Stimulated activated CD8-positive, alpha-beta memory T cell treated with anti-CD3 and anti-CD28 coated beads, Interleukin-15, amount 100 ng/mL, for 4 hours (primary cell): ENCODE data around the gene PLGRKT.
"Not testable (repeated sequence)": the region's sequence is repeated elsewhere in the genome, so short reads cannot be mapped to it uniquely, and the experiment has no call there.

Experiments used
- DNase-seq, 2 donors: peaks; one replicate each; pipeline ENCODE4 v3.0.0-alpha.2; 2020; ENCODE audit warnings: low read depth in 2 of 2

Gene PLGRKT

DNA sequence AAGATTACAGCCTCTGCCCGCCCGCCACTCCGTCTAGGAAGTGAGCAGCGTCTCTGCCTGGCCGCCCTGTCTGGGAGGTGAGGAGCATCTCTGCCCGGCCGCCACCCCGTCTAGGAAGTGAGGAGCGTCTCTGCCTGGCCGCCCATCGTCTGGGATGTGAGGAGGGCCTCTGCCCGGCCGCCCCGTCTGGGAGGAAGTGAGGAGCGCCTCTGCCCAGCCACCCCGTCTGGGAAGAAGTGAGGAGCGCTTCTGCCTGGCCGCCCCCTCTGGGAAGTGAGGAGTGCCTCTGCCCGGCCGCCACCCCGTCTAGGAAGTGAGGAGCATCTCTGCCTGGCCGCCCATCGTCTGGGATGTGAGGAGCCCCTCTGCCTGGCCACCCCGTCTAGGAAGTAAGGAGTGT lies 4.8 kb downstream of the PLGRKT start:
- not testable (repeated sequence) for DNase-seq

DNA sequence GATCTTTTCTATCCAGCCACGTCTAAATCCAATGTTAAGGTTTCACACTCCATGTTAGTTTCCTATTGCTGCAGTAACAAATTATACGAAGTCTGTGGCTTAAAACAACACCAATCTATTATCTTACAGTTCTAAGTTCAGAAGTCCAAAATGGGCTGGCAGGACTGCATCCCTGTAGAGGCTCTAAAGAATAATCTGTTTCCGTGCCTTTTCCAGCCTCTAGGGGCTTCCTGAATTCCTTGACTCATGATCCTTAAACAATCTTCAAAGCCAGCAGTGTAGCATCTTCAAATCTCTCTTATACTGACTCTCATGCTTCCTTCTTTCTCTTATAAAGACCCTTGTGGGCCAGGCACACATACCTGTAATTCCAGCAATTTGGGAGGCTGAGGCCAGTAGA lies 6.8 kb downstream of the PLGRKT start:
- no peak for DNase-seq

DNA sequence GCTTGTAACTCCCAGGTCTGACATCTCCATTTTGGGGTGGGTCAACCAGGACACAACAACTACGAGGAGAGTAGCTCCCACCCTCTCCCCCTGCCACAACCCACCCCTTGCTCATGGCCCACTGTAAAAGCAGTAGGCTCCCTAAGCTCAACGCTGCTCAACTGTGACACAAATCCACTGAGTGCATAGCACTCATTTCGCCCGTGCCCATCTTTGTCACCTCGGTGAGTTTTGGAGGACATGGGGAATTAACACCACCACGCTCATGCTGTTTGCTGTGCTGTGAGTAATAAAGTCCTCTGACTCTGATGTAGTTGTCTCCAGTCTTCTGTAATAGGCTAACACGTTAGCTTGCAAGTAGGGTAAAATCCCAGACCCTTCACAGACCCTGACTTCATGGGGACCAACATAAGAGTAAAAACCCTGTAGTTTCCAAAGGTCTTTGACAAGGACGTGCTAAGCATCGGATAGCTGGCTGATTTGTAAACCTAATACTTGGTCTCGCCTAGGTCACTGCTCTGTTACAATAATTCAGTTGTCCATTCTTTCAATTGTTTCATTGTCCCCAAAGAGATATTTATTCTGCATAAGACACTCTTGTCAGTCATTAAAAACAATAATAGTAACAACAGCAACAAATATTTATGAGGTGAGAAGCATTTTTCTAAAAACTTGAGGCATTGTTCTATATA lies 7.7 kb downstream of the PLGRKT start:
- DNase-seq = no peak

DNA sequence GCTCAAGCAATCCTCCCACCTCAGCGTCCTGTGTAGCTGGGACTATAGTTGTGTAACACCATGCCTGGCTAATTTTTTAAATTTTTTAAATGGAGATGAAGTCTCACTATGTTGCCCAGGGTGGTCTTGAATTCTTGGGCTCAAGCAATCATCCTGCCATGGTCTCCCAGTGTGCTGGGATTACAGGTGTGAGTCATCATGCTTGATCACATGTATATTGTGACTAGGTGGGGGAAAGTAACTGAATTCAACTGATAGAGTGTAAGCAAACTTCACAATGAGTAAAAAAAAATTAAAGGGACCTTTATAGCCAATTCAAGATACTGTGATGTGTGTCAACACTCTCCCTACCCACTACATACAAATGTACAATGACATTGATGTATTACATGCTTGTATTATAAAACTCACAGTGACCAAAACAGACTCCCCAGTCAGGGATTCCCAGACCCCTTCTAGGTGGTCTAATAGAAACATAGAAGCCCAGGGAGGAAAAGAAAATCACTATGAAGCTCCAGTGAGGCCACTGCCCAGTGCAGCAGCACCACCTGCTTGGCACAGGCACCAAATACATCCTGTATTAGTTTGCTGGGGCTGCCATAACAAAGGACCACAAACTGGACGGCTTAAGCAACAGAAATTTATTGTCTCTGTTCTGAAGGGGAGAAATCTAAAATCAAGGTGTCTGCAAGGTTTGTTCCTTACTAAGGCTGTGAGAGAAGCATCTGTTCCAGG lies 8.8 kb downstream of the PLGRKT start:
- DNase-seq = no peak

DNA sequence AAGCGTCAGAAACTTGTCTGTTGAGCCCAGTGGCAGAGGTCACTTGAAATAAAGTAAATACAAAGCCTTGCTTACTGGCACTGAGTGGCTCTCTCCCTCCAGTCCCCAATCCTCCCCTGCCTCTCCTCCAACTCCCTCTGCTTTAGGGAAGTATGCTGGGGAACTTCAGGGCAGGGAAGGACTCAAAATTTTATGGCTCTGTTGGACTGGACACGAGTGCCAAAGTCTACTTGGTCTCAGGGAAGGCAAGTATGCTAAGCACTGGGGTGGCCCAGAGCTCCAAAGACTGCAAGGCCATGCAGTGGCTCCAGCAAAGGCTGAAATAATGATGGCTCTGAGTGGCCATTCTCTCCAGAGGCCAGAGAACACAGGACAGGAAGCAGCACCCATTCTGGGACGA lies 9.6 kb downstream of the PLGRKT start:
- DNase-seq = no peak

DNA sequence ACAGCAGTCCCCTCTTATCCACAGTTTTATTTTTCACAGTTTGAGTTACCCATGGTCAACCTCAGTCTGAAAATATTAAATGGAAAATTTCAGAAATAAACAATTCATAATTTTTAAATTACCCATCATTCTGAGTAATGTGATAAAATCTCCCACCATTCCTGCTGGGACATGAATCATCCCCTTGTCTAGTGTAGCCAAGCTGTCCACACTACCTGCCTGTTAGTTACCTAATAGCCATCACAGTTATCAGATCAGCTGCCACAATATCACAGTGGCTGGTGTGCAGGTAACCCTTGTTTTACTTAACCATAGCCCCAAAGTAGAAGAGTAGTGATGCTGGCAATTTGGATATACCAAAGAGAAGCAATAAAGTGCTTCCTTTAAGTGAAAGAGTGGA lies 10.7 kb downstream of the PLGRKT start:
- no peak for DNase-seq

DNA sequence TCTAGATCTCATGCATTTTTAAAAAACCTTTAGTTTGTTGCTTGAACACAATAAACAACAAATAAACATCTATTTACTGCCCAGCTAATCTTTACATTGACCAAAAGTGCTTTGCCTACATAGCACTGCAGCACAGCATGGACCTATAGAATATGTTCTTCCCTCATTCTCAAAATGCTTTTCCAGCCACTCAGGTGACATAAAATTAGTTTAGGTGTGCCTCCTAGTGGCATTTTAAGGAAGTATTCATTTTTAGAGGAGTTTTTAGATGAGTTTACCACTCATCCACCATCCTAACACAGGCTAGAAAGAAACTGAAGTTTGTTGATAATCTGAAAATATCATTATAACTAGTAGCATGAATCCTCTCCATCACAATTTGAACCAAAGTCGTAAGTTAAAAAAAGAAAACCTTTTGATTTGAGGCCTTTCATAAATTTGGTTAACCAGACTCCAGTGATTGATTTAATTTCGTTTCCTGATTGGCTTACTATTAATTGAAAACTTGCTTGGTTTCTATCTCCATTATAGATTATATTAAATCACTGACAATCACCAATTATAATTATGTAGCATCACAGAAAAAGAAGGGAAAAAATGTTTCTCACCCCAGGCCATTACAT lies 12.6 kb downstream of the PLGRKT start:
- DNase-seq = no peak

DNA sequence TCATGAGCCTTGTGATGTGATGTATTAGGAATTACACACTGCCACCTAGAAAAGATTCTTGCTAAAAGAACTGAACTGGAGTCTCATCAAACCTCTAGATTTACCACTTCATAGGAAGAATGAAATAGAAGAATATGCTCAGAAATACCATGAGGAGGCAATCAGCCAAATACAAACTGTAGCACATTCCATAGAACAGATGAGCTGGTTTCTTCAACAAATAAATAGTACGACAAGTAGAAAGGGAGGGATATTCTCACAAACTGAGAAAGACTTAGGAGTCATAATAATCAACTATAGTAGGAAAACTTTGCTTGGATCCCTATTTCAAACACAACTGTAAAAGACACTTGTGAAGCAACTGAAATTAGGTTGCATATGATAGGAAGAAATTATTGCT lies 15.4 kb downstream of the PLGRKT start:
- no peak for DNase-seq

DNA sequence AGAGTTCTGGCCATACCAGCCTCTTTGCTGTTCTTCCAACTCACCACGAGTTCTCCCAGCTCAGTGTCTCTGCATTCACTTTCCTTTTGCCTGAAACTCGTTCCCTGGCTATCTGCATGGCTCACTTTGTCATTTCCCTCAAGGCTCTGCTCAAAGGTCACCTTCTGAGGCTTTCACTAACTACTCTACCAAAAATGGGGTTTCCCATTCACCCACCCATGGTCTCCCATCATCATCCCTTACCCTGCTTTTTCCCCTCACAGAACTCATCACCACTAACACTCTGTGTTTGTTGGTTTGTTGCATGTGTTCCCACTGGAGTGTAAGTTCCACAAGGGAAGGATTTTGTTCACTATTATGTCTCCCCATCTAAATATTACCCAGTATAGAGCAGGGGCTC lies 16.6 kb downstream of the PLGRKT start:
- DNase-seq = no peak

DNA sequence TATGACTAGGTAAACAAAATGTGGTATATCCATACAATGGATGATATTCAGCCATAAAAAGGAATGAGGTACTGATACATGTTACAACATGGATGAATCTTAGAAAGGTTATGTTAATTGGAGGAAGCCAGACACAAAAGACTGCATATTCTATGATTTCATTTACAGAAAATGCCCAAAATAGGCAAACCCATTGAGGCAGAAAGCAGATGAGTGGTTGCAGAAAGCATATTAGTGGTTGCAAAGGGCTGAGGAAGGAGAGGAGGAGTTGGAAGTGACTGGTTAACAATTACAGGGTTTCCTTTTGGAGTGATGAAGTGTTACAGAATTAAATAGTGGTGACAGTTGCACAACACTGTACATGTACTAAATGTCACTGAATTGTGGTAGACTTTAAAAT lies 17.7 kb downstream of the PLGRKT start:
- DNase-seq = no peak

DNA sequence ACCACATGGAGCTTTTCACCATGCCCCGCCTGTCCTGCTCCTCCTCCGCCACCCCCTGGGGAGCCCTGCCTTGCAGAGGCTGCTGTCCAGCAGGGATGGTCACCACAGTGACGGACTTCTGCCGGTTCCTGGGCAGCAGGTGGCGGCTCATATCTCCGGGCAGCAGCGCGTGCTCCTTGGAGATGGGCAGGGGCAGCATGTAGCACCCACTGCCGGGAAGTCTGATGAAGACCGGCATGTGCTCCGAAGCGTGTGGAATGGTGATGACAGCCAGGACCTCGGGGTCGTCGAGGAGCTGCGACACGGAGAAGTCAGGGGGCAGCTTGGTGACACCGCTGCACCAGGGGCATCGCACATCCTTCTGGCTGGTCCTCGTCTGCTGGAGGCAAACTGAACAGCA lies 19.2 kb downstream of the PLGRKT start:
- no peak for DNase-seq

DNA sequence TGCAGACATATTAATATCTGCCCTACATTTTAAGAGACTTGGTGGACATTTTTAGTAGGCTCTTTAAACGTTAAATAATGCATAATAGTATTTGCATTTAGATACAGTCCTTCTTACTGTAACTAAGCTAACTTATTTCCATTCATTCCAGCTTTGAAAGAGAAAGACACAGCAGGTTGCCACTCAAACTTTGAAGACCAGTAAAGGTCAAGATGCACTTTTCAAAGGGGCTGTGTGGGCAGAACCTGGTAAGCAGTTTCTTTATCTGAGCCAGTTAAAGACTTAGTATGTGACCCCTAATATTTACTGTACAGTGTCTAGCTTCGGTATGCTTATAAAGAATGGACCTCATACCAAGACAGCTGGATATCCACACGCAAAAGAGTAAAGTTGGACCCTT lies 20.8 kb downstream of the PLGRKT start:
- no peak for DNase-seq

DNA sequence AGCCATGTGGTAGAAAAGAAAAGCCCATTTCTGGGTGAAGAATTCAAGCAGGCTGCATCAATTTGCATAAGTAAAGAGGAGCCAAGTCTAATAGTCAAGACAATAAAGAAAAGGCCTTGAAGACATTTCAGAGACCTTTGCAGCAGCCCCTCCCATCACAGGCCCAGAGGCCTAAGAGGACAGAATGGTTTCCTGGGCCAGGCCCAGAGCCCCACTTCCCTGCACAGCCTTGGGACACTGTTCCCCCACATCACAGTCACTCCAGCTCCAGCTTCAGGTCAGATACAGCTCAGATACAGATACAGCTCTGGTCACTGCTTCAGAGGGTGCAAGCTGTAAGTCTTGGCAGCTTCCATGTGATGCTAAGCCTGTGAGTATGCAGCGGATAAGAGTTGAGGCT lies 29.1 kb downstream of the PLGRKT start:
- DNase-seq = no peak

DNA sequence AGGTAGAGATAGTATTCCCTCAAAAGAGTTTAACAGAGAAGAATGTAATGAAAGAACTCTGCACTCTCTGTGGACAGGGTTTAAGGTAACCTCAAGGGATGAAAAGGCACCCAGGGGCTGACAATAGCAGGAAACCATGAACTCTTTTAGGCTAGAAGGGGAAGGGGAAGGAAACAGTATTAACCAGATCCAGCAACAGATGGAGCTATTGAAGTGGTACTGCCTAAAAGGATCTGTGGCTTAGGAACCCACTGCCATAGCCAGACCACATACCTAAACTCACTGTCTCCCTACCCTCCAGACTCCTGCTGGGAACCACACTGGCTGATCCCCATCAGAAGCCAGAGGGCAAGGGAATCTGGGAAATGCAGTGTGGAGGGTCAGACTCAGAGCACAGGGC lies 35.5 kb downstream of the PLGRKT start:
- no peak for DNase-seq

DNA sequence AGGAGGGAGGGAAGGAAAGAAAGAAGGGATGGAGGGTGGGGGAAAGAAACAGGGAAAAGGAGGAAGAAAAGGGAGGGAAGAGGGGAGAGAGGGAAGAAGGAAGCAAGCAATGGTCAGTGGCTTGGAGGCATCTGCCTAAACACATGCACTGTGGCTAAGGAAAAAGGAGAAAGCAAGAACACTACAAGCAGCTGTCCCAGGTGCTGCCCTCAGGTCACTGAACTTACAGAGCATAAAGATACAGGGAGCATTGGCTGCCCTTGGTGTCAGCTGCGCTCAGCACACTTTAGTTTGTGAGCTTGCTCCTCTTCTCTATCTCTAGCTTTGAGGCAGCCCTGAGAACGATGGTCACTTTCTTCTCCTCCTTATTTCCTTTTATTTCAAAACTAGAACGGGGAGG lies 40.2 kb downstream of the PLGRKT start:
- DNase-seq = not testable (repeated sequence)

DNA sequence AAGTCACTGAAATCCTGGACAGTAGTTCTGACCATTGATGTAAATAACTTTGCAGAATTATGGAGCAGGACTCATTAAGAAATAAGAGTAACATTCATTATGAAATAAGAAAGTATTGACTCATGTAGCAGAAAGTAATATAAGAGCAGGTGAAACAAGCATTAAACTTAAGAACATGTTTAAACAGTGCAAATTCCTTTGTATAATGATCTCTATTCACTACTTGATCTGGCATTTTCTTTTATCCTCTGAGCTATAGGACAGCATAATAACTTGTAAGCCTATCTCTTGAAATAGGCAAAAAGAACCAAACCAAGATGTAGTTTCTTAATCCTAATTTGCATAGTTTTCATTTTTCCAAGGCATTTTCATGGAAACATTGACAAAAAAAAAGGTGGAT lies 42.3 kb downstream of the PLGRKT start:
- no peak for DNase-seq

DNA sequence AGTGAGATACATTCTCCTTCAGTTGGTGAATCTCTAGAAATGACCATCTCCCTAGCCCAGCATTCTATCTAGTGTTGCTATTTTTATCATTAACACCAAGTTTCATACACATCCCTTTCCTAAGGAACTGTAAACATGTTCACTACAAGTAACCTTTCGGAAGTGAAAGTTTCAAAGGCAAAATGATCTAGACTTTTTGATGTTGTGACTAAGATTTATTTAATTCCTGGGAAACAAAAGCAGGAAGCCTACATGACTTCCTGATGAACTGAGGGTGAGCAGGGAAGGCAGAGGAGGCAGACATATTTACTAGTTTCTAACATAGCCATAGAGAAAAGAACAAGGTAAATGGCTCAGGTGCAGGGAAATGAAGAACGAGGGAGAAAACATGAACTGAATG lies 43.7 kb downstream of the PLGRKT start:
- not testable (repeated sequence) for DNase-seq

DNA sequence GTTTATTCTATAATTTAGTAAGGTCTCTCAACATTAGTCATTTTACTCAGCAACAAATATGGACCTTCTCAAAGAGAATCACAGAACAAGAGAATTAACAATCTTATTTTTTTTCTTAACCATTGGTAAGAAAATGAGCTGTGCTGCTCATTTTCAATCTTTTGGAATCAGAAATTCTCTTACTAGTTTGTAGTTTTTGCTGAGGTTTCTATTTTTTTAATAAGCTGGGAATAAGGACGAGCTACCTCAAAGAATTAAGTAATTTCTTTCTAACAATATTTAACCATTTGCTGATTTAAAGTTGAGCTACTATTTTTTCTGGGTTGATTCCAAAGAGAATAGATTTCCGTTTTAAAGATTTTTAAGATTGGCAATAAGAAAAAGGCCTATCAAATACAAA lies 44.2 kb downstream of the PLGRKT start:
- DNase-seq = no peak

DNA sequence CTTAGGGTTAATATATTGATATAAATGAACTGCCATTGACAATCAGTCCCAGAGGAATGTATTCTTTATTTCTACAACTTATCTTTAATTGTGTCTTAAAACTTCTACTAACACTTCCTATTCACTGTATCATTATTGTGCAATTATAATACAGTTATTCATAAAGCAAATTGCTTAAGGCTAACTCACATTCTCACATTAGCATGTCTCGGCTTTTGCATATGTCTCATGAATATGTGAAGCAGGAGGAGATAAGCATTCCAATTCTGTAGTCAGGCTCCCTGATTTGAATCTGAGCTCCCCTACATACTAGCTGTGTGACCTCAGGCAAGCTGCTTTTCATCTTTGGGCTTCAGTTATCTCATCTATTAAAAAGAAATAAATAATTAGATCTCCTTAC lies 45.4 kb downstream of the PLGRKT start:
- no peak for DNase-seq

DNA sequence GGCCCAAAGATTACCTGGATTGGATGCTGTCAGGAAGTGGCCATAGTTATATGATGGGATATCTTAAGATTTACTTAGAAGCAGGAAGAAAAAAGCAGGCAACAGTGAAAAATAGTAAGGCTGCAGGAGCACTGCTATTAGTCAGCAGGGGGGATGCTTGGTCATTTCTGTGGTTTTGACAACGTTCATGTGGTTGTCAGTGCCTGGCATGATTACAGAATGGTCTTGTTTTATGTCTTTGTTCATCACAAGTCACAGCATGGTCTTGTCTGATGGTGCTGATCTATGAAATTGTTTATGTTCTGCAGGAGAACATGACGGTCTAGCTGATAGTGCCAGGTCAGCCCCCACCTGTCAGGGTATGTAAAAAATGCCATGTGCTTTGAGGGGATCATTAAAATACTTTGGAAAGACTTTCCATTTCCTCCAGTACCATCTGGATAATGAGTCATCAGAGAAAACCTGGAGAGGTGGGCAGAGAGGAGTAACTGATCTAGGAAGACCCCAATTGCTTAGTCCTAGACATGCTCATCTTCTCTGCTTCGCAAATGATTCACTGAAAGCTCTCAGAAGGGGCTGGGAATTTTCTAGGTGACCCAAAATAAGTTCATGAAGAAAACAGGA lies 48.5 kb downstream of the PLGRKT start:
- DNase-seq = no peak

DNA sequence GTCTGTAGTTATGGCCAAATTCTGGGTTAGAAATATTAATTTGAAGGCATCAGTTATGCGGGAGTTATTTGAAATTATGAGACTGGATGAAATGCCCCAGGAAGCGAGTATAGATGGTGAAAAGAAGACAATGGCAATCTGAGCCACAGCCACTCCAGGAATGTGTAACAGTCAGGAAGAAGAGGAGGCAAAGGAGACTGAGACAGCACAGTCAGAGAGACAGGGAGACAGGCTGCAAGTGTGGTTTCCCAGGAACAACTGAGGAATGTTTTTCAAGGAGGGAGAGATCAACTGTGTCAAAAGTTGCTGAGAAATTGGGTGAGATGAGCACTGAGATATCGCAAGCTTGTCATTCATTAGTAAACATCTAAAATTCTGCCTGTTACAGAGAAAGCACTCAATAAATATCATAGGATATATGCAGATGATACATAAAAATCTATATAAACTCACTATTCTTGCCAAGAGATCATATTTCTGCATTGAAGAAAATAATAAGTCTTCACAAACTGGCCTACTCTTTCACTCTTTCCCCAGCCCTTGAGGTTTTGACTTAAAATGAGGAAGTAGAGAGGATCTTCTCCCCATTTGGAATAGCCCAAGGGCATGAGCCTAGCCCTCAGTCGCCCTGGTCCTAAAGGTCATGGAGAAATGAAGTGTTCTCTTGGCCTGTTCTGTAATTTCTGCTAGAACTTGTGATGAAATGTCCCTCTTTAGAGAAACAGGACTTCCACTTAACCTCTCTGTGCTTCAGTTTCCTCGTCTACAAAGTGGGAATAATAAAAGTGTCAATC lies 49.5 kb downstream of the PLGRKT start:
- no peak for DNase-seq

DNA sequence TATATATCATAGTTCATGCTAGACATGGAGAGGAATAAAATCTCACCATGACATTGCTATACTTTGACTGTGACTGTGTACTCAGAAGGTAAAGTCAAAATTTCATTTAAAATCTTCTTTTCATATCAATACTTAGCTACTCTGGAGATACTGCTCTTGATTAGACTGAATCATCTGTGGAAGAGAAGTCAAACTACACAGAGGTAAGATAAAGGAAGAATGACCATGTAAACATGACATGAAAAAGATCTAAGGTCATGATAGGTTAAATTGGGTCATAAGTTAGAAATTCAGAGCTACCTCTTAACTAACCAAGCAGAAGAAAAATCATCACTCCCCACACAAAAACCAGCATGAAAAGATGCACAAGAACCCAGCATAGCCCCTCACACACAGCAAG lies 53.3 kb downstream of the PLGRKT start:
- no peak for DNase-seq
